ENCODE data around the gene HMX3. TPM values are rescaled to one million over a fixed set of nuclear protein-coding genes. Genes with fewer than 3 reads are reported as not detected.
A peak's percentile ranks its signal among the peaks of the same experiment; 100 is the strongest.

HMX3 gene
- total and polyA plus RNA-seq, 11 donors = 0.27 TPM; not detected in 10

- ATAC-seq = no peak
- Histone ChIP-seq H3K9me3 (no peaks in the 10 kb centered on the region), H3K27me3 (peaks cover 10 to 26% (median 22%) of the 10 kb centered on the region in 9 donors), H3K4me3 (peak overlapping the region in 1 of 12 donors; percentile 83), H3K27ac (no peak overlapping the region), H3K36me3 (peaks cover 0 to 53% (median 44%) of the 10 kb centered on the region in 9 donors), H3K4me1 (peaks cover 2 to 60% (median 18%) of the 10 kb centered on the region in 12 donors)
- 94 to 97% (median 96%) methylated on average over 2 of the region's 2 CpGs for WGBS, 4 donors
- no peak for DNase-seq
- TF ChIP-seq POLR2A (IDR thresholded peaks at IDR 0.05) (no peak), CTCF (IDR thresholded peaks at IDR 0.05) (no peak)
- intact Hi-C loops (cut with DNase I) = loop anchor here in 5 of 10 donors (5.0 to 10.0 kb wide), 3 partner anchors 149 to 204 kb away; partner anchors contain the start of genes ACADSB (in 4 of the 5), IKZF5 (in 4 of the 5) and C10orf88 (in 1 of the 5)
Measured at GRCh38 chr10:123156078-123156477, 20.3 kb downstream of the HMX3 start.

DNA sequence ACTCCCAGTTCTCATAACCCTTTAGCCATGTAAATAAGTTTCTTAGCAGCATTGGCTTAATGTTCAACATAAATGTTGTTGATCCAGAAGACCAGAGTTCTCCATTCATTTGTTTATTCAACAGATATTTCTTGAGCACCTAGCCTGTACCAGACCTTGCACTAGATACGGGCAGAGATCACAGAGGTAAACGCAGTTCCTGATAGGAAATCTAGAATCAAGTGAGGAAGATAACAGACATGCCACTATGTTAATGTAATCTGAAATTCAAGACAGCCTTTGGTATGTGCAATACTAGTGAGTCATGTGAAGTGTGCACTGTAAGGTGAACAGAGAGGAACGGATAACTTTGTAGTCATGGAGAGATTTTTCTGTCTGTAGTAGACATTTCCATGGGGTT is 21.4 kb downstream of the HMX3 start:
- intact Hi-C loops (cut with DNase I) = loop anchor here in 5 of 10 donors (5.0 to 10.0 kb wide), 3 partner anchors 150 to 205 kb away; partner anchors contain the start of genes ACADSB (in 4 of the 5), IKZF5 (in 4 of the 5) and C10orf88 (in 1 of the 5)
- Histone ChIP-seq H3K4me3 (no peak overlapping the region), H3K4me1 (peaks cover 0 to 56% (median 14%) of the 10 kb centered on the region in 12 donors), H3K9me3 (no peaks in the 10 kb centered on the region), H3K36me3 (peaks cover 0 to 64% (median 55%) of the 10 kb centered on the region in 9 donors), H3K27me3 (peaks cover 0 to 15% (median 11%) of the 10 kb centered on the region in 9 donors), H3K27ac (no peak overlapping the region)
- WGBS, 4 donors = 66 to 86% (median 73%) methylated on average over 3 of the region's 3 CpGs
- DNase-seq (no peak), ATAC-seq (no peak)
- TF ChIP-seq CTCF (IDR thresholded peaks at IDR 0.05) (no peak), POLR2A (IDR thresholded peaks at IDR 0.05) (no peak)

DNA sequence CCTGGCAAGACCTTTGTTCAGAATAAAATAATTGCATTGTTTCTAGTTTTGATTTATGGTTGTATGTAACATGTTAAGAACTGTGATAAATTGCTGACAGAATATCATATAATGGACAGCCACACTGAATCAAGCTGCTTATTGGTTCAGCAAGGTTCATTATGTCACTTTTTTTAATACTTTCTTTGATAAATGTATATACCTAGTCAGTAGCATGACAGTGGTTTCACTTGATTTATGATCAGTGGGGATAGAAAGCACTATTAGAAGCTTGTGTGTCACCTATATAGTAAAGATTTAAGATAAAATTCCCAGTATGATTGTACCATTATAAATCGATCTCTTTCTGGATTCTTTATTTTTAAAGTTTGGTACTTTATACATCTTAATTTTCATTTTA is 22.9 kb downstream of the HMX3 start:
- Histone ChIP-seq H3K36me3 (peaks cover 0 to 79% (median 70%) of the 10 kb centered on the region in 9 donors), H3K4me1 (peaks cover 0 to 56% (median 13%) of the 10 kb centered on the region in 12 donors), H3K27me3 (no peaks in the 10 kb centered on the region), H3K9me3 (no peaks in the 10 kb centered on the region), H3K4me3 (no peak overlapping the region), H3K27ac (no peak overlapping the region)
- ATAC-seq (no peak), DNase-seq (no peak)
- 89 to 96% (median 92%) methylated on average over 1 of the region's 1 CpG for WGBS, 4 donors
- TF ChIP-seq POLR2A (IDR thresholded peaks at IDR 0.05) (no peak), CTCF (IDR thresholded peaks at IDR 0.05) (no peak)
- intact Hi-C loops (cut with DNase I) = loop anchor here in 5 of 10 donors (5.0 to 10.0 kb wide), 3 partner anchors 151 to 206 kb away; partner anchors contain the start of genes ACADSB (in 4 of the 5), IKZF5 (in 4 of the 5) and C10orf88 (in 1 of the 5)

- Histone ChIP-seq H3K36me3 (peaks cover 0 to 95% (median 88%) of the 10 kb centered on the region in 9 donors), H3K27me3 (no peaks in the 10 kb centered on the region), H3K4me3 (no peak overlapping the region), H3K27ac (no peak overlapping the region), H3K4me1 (peaks cover 0 to 48% (median 7%) of the 10 kb centered on the region in 12 donors), H3K9me3 (no peaks in the 10 kb centered on the region)
- TF ChIP-seq CTCF (IDR thresholded peaks at IDR 0.05) (no peak), POLR2A (IDR thresholded peaks at IDR 0.05) (no peak)
- intact Hi-C loops (cut with DNase I) = no loop called here
- DNase-seq (no peak), ATAC-seq (no peak)
- 86 to 89% (median 88%) methylated on average over 11 of the region's 11 CpGs for WGBS, 4 donors
Measured at GRCh38 chr10:123160311-123160980, 24.7 kb downstream of the HMX3 start.
